ENCODE data around the gene SCP2.

SCP2 gene

DNA sequence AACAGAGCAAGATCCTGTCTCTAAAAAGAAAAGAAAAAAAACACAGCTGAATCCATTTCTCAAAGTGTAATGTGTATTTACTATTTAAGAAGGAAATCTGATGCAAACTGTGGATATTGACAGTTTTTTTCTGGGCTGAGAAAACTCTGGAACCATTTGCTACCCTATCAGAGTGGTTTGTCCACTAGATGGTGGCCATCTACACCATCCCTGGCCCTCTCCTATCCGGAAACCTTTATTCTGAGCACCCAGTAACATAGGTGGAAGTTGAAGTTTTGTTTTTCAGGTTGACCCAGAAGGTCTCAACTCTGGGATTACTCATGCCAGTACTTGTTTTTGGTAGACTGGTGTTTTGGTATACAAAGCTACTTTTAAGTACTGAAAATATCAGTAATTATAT is 25.7 kb upstream of the SCP2 start:
- no peak for DNase-seq (ENCODE audit: low spot score)
- TF ChIP-seq, protein P1, sequence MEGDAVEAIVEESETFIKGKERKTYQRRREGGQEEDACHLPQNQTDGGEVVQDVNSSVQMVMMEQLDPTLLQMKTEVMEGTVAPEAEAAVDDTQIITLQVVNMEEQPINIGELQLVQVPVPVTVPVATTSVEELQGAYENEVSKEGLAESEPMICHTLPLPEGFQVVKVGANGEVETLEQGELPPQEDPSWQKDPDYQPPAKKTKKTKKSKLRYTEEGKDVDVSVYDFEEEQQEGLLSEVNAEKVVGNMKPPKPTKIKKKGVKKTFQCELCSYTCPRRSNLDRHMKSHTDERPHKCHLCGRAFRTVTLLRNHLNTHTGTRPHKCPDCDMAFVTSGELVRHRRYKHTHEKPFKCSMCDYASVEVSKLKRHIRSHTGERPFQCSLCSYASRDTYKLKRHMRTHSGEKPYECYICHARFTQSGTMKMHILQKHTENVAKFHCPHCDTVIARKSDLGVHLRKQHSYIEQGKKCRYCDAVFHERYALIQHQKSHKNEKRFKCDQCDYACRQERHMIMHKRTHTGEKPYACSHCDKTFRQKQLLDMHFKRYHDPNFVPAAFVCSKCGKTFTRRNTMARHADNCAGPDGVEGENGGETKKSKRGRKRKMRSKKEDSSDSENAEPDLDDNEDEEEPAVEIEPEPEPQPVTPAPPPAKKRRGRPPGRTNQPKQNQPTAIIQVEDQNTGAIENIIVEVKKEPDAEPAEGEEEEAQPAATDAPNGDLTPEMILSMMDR (IDR thresholded peaks at IDR 0.05; ENCODE audit: extremely low read depth, missing control alignments), result no peak

DNA sequence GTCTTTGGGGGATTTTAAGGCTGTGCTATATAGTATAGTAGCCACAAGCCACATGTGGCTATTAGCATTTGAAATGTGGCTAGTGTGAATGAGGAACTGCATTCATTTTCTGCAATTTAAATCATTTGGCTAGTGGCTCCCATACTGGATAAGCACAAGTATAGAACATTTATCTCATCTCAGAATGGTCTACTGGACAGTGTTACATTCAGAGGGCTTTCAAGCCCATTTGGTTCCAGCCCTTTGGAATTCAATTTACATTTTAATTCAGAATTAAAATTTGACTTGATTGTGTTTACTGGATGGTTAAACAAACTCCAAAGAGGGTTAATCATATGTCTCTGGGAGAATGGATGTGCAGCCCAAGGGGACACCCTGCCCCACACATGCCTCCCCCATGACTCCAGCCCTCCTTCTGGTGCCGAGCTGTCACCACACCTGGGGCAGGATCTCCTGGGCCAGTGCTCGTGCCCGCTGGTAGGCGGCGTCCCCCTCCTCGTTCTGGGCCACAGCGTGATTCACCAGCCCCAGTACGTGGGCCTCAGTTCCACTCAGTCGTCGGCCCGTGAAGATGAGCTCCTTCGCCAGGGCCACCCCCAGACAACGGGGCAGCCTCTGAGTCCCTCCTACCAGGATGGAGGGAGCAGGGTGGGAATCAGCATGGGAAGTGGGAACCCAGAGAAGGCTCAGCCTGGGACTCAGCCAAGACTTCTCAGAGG is 22.7 kb upstream of the SCP2 start:
- TF ChIP-seq, protein P1 (IDR thresholded peaks at IDR 0.05; ENCODE audit: extremely low read depth, missing control alignments), result no peak
- DNase-seq (ENCODE audit: low spot score), result no peak

DNA sequence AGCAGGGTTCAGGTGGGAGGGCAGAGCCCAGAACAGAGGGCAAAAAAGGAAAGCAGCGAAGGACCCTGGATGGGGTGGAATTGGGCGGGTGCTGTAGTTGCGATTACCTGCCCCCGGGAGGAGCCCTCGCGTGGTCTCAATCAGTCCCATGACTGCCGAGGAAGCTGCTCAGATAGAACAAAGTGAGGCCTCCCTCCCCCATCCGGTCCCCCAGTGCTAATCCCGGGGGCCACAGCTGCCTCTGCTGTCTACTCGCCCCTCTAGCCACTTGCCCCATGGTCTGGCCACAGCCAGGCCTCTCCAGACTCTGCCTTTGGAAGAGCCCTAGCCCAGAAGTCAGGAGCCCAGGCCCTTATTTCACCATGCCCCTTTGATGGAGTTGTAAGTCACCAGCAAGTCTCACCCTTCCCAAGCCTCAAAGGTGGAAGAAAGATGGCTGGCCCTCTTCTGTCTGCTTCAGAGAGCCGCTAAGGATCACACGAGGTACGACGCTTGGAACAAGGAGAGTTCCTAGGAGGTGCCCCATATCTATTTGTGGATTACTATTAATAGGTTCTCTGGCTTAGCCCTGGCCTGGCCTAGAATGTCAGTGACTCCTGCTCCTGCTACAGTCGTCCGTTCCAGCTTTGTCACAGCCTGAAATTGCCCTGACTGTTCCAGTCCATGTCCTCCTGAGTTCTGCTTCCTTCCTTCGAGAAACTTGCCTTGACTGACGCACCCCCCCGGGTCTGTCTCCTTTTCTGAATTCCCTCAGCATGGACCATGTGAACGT is 22.0 kb upstream of the SCP2 start:
- DNase-seq (ENCODE audit: low spot score), result peak; percentile 65
- TF ChIP-seq, protein P1 (IDR thresholded peaks at IDR 0.05; ENCODE audit: extremely low read depth, missing control alignments), result peak; percentile 3

DNA sequence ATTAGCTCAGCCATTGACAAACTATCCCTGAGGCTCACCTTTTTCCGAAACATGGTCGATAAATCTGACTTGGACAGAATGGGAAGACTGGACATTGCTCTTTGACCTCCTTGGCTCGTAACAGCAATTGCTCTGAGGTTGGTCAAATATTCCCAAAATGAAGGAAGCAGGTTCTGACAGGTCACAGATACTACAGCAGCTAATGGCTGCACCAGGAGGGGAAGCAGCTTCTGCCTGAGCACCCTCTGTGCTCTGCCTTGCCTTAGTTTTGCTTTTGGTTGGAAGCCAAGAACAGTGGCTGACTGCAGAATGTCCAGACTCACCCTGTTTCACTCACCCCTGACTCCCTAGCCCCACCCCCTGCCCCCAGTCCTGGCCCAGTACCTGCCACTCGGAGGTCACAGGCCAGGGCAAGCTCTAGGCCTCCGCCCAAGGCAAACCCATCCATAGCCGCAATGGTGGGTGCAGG is 20.9 kb upstream of the SCP2 start:
- TF ChIP-seq, protein P1 (IDR thresholded peaks at IDR 0.05; ENCODE audit: extremely low read depth, missing control alignments), result no peak
- no peak for DNase-seq (ENCODE audit: low spot score)

DNA sequence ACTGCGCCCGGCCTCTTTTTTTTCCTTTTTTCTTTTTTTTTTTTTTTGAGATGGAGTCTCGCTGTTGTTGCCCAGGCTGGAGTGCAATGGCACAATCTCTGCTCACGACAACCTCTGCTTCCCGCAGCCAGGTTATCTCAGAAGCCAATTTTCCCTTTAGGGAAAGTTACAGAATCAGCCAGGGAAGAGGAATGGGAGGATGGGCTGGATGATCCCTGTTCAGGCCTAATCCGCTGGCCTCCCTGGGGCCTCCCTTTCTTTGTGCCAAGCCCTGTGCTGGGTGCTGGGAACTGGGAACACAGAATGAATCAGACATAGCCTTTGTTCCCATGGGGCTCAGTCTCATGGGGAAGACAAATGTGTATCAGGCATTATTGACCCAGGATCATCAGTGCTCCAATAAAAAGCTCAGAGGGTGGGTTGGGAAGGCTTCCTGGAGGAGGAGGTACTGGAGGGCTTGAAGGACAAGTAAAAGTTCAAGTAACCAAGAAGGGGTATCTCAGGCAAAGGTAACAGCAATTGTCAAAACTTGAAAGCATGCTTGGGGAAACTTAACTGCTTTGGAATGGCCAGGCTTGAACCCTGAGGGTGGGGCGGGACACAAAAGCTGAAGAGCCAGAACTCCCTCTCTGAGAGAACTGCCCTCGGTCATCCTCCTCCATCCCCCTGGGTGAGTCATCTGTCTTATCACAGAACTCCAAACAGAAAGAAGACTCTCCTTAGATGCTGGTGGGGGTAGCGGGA is 19.8 kb upstream of the SCP2 start:
- TF ChIP-seq, protein P1 (IDR thresholded peaks at IDR 0.05; ENCODE audit: extremely low read depth, missing control alignments), result no peak
- no peak for DNase-seq (ENCODE audit: low spot score)

DNA sequence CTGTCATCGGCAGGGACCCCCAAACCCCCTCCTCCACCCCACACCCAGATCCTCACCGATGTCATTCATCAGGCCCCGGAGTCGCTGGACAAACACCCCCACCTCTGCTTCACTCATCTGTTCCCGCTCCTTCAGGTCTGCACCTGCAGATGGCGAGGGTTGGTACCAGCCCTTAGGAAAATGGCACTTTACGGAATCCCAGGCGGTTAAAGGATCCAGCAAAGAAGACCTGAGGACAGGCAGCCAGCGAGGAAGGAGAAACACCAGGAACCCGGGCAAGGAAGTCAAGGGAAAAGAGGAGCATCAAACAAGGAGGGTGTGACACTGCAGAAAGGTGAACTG is 19.3 kb upstream of the SCP2 start:
- TF ChIP-seq, protein P1 (IDR thresholded peaks at IDR 0.05; ENCODE audit: extremely low read depth, missing control alignments), result no peak
- no peak for DNase-seq (ENCODE audit: low spot score)

DNA sequence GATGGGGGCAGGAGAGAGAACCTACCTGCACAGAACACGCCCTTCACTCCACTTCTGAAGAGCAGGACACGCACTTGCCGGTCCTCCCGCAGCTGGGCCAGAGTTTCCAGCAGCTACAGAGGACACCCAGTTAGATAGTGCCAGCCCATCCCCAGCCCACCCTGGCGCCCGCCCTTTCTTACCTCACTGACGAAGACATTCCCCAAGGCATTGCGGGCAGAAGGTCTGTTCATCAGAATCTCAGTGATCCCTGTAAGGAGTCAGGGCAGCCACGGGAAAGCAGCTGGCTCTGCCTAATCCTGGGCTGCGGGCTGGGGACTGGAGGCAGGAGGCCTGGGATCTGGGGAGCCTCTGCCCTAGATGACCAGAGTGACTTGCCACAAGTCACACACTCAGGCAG is 15.5 kb upstream of the SCP2 start:
- DNase-seq (ENCODE audit: low spot score), result no peak
- TF ChIP-seq, protein P1 (IDR thresholded peaks at IDR 0.05; ENCODE audit: extremely low read depth, missing control alignments), result no peak
